Measurements from ENCODE around the gene XRN1. TPM values are rescaled to one million over a fixed set of nuclear protein-coding genes. Genes with fewer than 3 reads are reported as not detected.

XRN1 gene
- total and polyA plus RNA-seq, 2 of the 8 experiments (the other 6 are each of a cell fraction or from before 2014, with no cell fraction given) = 1.9 to 17.2 TPM

GRCh38 chr3:142273501-142273900, 174.3 kb downstream of the XRN1 start:
- Histone ChIP-seq H4K5ac (ENCODE audit: insufficient read length, low read depth, low read length) (no peak overlapping the region), H4K8ac (ENCODE audit: extremely low read depth, insufficient read depth, low read length) (no peak overlapping the region), H3K56ac (replicated peaks; ENCODE audit: insufficient read length, low read depth, low read length) (no peak overlapping the region), H3K9me3 (ENCODE audit: insufficient read depth in 2 of 2, low read depth in 1 of 2, low read length in 1 of 2) (no peaks in the 10 kb centered on the region), H2BK120ac (replicated peaks; ENCODE audit: low read depth, low read length) (no peak overlapping the region), H3K27me3 (replicated peaks in 1 of 4; ENCODE audit: control insufficient read depth in 3 of 4, extremely low read depth in 1 of 4, insufficient read depth in 3 of 4, low read length in 3 of 4) (no peaks in the 10 kb centered on the region), H3K79me1 (ENCODE audit: low read depth, low read length) (no peaks in the 10 kb centered on the region), H3K18ac (ENCODE audit: extremely low read depth, low read length) (no peak overlapping the region), H2BK12ac (ENCODE audit: low read depth, low read length) (no peak overlapping the region), H3K4me1 (replicated peaks in 1 of 4; ENCODE audit: control insufficient read depth in 3 of 4, insufficient read depth in 4 of 4, low read length in 3 of 4) (no peaks in the 10 kb centered on the region), H3K14ac (ENCODE audit: insufficient read length) (no peak overlapping the region), H2BK15ac (ENCODE audit: low read length) (no peak overlapping the region), H4K91ac (replicated peaks; ENCODE audit: insufficient read length, low read length) (no peak overlapping the region), H3K4me3 (ENCODE audit: extremely low read depth in 1 of 4, insufficient read depth in 2 of 4, low read depth in 3 of 4, low read length in 4 of 4) (no peak overlapping the region), H3K27ac (ENCODE audit: low read depth, low read length) (no peak overlapping the region), H3K23ac (ENCODE audit: insufficient read length) (no peak overlapping the region), H4K20me1 (replicated peaks in 1 of 2; ENCODE audit: control insufficient read depth in 1 of 2, insufficient read depth in 2 of 2, low read length in 2 of 2) (no peaks in the 10 kb centered on the region), H3K36me3 (ENCODE audit: control insufficient read depth in 2 of 4, insufficient read depth in 4 of 4, low read length in 3 of 4) (no peaks in the 10 kb centered on the region), H2BK5ac (ENCODE audit: low read depth, low read length) (no peak overlapping the region), H3K79me2 (ENCODE audit: control insufficient read depth in 1 of 2, insufficient read depth in 2 of 2, low read length in 2 of 2) (no peaks in the 10 kb centered on the region), H2AK5ac (ENCODE audit: low read depth, low read length) (no peak overlapping the region), H3K23me2 (ENCODE audit: low read depth, low read length) (no peaks in the 10 kb centered on the region), H2AFZ (ENCODE audit: low read length) (no peak overlapping the region), H3K9ac (replicated peaks in 1 of 4; ENCODE audit: extremely low read depth in 1 of 4, low read depth in 3 of 4, low read length in 3 of 4) (no peak overlapping the region), H2BK20ac (ENCODE audit: low read length) (no peak overlapping the region), H3K4me2 (ENCODE audit: insufficient read depth in 1 of 2, low read depth in 2 of 2, low read length in 2 of 2) (no peak overlapping the region), H3K4ac (replicated peaks; ENCODE audit: insufficient read length, low read depth, low read length) (no peak overlapping the region)
- ChIA-PET POLR2A (ENCODE audit: partially characterized antibody) (no interaction called here), CTCF (ENCODE audit: partially characterized antibody) (interaction anchor here (1.5 kb wide), 1 partner anchor 145 kb away, joined by 5 read pairs; no protein-coding TSS in a partner anchor)
- no peak for FAIRE-seq
- no peak for DNase-seq (ENCODE audit: low read depth in 1 of 2, low spot score in 2 of 2)
- TF ChIP-seq KDM5A (IDR thresholded peaks at IDR 0.05; ENCODE audit: low read length) = no peak
- TF ChIP-seq POU5F1 (IDR thresholded peaks at IDR 0.05; ENCODE audit: low read depth, low read length) = no peak
- TF ChIP-seq CTBP2 (IDR thresholded peaks at IDR 0.05; ENCODE audit: borderline replicate concordance, insufficient read depth, insufficient read length, low read length) = no peak
- TF ChIP-seq TEAD4 (IDR thresholded peaks at IDR 0.05; ENCODE audit: low read depth, low read length) = no peak
- no peak for TF ChIP-seq POLR2AphosphoS5 (IDR thresholded peaks at IDR 0.05; ENCODE audit: low read depth, low read length)
- no peak for TF ChIP-seq SIRT6 (IDR thresholded peaks at IDR 0.05; ENCODE audit: low read length)
- TF ChIP-seq BCL11A (IDR thresholded peaks at IDR 0.05; ENCODE audit: low read depth in 2 of 2, low read length in 2 of 2) = no peak
- no peak for TF ChIP-seq SIX5 (IDR thresholded peaks at IDR 0.05; ENCODE audit: low read depth, low read length)
- no peak for TF ChIP-seq SRF (IDR thresholded peaks at IDR 0.05; ENCODE audit: low read depth, low read length)
- TF ChIP-seq RXRA (IDR thresholded peaks at IDR 0.05; ENCODE audit: insufficient read depth, low read depth, low read length) = no peak
- no peak for TF ChIP-seq PHF8 (conservative IDR thresholded peaks at IDR 0.05; ENCODE audit: low read depth, low read length)
- no peak for TF ChIP-seq CBX8 (IDR thresholded peaks at IDR 0.05; ENCODE audit: borderline replicate concordance, low read depth, low read length)
- TF ChIP-seq JUND (IDR thresholded peaks at IDR 0.05; ENCODE audit: low read length) = no peak
- TF ChIP-seq EGR1 (IDR thresholded peaks at IDR 0.05; ENCODE audit: borderline replicate concordance, low read depth, low read length) = no peak
